Skeletal muscle satellite cell (primary cell): Measurements from ENCODE around the gene SNAP25.

Experiments
- H3K27me3 ChIP-seq: 2 replicates; pipeline ENCODE4 v1.7.0; 2013; ENCODE audit warnings: low read length; ENCODE audit not compliant: control insufficient read depth, insufficient read depth
- H3K36me3 ChIP-seq: 2 replicates; pipeline ENCODE4 v1.7.0; 2013; ENCODE audit warnings: mild to moderate bottlenecking, control low read depth, low read length; ENCODE audit not compliant: insufficient read depth
- H3K4me1 ChIP-seq: 2 replicates; pipeline ENCODE4 v1.7.0; 2013; ENCODE audit warnings: low read length; ENCODE audit not compliant: control insufficient read depth, insufficient read depth
- H3K4me2 ChIP-seq: 2 replicates; pipeline ENCODE4 v1.7.0; 2013; ENCODE audit warnings: mild to moderate bottlenecking, low read length
- H3K4me3 ChIP-seq: 2 replicates; pipeline ENCODE4 v1.7.0; 2013; ENCODE audit warnings: low read length
- H3K9ac ChIP-seq: 2 replicates; pipeline ENCODE4 v1.7.0; 2013; ENCODE audit warnings: mild to moderate bottlenecking, low read depth, low read length, moderate library complexity
- H3K9me3 ChIP-seq: replicated peaks from 2 replicates; pipeline ENCODE4 v1.7.0; 2013; ENCODE audit warnings: mild to moderate bottlenecking, control low read depth, low read length

The SNAP25 gene

GRCh38 chr20:10219452-10219791 lies 792 bp downstream of the SNAP25 start:
- Histone ChIP-seq H3K27me3 (peaks cover 51% of the 10 kb centered on the region), H3K4me3 (peak overlapping the region; percentile 58)

GRCh38 chr20:10219993-10220750 lies 1.5 kb downstream of the SNAP25 start:
- no peaks in the 10 kb centered on the region for H3K36me3 ChIP-seq
- H3K9me3 ChIP-seq = no peaks in the 10 kb centered on the region
- peaks cover 47% of the 10 kb centered on the region for H3K27me3 ChIP-seq
- H3K4me1 ChIP-seq = peaks cover 14% of the 10 kb centered on the region
- no peak overlapping the region for H3K9ac ChIP-seq
- no peak overlapping the region for H3K4me2 ChIP-seq
- H3K4me3 ChIP-seq = no peak overlapping the region

More at GRCh38 chr20:10219452-10219791, 792 bp downstream of the SNAP25 start:
- no peaks in the 10 kb centered on the region for H3K9me3 ChIP-seq
- H3K4me2 ChIP-seq = peak overlapping the region; percentile 14
- H3K9ac ChIP-seq = no peak overlapping the region
- peaks cover 14% of the 10 kb centered on the region for H3K4me1 ChIP-seq
- no peaks in the 10 kb centered on the region for H3K36me3 ChIP-seq

GRCh38 chr20:10221021-10221420 lies 2.4 kb downstream of the SNAP25 start:
- H3K36me3 ChIP-seq = no peaks in the 10 kb centered on the region
- no peaks in the 10 kb centered on the region for H3K9me3 ChIP-seq
- H3K4me1 ChIP-seq = peaks cover 14% of the 10 kb centered on the region
- H3K27me3 ChIP-seq = peaks cover 41% of the 10 kb centered on the region
- no peak overlapping the region for H3K4me3 ChIP-seq
- no peak overlapping the region for H3K4me2 ChIP-seq
- no peak overlapping the region for H3K9ac ChIP-seq

- no peak overlapping the region for H3K4me3 ChIP-seq
- no peaks in the 10 kb centered on the region for H3K4me1 ChIP-seq
- H3K9ac ChIP-seq = no peak overlapping the region
- peaks cover 37% of the 10 kb centered on the region for H3K27me3 ChIP-seq
- no peak overlapping the region for H3K4me2 ChIP-seq
- H3K36me3 ChIP-seq = no peaks in the 10 kb centered on the region
- no peaks in the 10 kb centered on the region for H3K9me3 ChIP-seq
Observed at GRCh38 chr20:10225439-10226060, 6.9 kb downstream of the SNAP25 start.

GRCh38 chr20:10228330-10228729 lies 9.7 kb downstream of the SNAP25 start:
- no peak overlapping the region for H3K4me3 ChIP-seq
- H3K27me3 ChIP-seq = peaks cover 43% of the 10 kb centered on the region
- no peak overlapping the region for H3K9ac ChIP-seq
- no peaks in the 10 kb centered on the region for H3K9me3 ChIP-seq
- no peaks in the 10 kb centered on the region for H3K36me3 ChIP-seq
- H3K4me1 ChIP-seq = no peaks in the 10 kb centered on the region
- no peak overlapping the region for H3K4me2 ChIP-seq

GRCh38 chr20:10231290-10231689 lies 12.7 kb downstream of the SNAP25 start:
- Histone ChIP-seq H3K36me3 (no peaks in the 10 kb centered on the region), H3K4me2 (no peak overlapping the region), H3K9ac (no peak overlapping the region), H3K4me3 (no peak overlapping the region), H3K4me1 (no peaks in the 10 kb centered on the region), H3K9me3 (no peaks in the 10 kb centered on the region), H3K27me3 (peaks cover 50% of the 10 kb centered on the region)

DNA sequence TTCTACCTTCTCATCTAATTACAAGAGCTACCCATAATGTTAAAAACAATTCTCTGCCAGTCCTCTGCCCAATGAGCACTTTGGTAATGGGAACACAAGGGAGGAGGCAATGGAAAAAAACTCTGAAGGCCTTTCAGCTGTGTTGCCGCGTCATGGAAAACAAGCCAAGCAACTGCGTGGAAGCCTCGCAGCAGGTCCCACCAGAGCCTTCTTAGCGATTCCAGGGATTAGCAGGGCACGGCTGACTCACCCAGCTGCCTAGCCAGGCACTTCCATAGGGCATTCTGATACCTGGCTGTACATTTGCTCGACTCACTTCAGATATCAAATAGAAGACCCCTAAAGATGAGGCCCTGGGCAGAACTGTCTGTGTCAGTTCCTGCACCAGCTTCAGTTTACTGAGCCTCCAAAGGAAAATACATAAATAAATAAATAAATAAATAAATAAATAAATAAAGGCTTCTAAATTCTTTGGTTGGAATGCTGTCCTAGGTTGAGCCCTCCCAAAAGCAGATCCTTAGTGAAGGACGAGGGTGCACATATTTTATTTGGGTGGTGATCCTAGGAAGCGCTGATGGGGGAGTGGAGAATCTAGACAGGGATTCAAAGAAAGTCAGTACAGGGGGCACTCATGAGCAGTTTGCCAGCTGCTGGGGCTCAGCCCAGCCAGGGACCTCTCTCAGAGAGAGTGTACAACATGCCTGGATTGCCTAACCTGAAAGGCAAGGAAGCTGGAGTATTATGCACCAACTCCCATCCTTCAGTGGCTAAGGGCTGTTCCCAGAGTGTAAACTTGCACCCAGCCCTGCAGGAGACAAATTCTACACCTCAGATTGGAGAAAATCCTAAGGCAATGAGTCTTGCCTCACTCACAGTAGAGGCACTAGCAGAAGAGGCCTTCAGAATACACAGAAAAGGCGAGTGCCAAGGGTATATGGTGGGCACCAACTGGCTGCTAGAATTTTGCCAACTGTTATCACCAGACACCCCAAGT lies 18.2 kb downstream of the SNAP25 start:
- Histone ChIP-seq H3K9me3 (no peaks in the 10 kb centered on the region), H3K4me1 (no peaks in the 10 kb centered on the region), H3K4me2 (no peak overlapping the region), H3K4me3 (no peak overlapping the region), H3K36me3 (no peaks in the 10 kb centered on the region), H3K9ac (no peak overlapping the region), H3K27me3 (peaks cover 28% of the 10 kb centered on the region)

- no peaks in the 10 kb centered on the region for H3K9me3 ChIP-seq
- H3K27me3 ChIP-seq = peaks cover 31% of the 10 kb centered on the region
- no peaks in the 10 kb centered on the region for H3K36me3 ChIP-seq
- H3K4me1 ChIP-seq = no peaks in the 10 kb centered on the region
- no peak overlapping the region for H3K4me3 ChIP-seq
- H3K9ac ChIP-seq = no peak overlapping the region
- H3K4me2 ChIP-seq = no peak overlapping the region
Observed at GRCh38 chr20:10239954-10240353, 21.3 kb downstream of the SNAP25 start.

DNA sequence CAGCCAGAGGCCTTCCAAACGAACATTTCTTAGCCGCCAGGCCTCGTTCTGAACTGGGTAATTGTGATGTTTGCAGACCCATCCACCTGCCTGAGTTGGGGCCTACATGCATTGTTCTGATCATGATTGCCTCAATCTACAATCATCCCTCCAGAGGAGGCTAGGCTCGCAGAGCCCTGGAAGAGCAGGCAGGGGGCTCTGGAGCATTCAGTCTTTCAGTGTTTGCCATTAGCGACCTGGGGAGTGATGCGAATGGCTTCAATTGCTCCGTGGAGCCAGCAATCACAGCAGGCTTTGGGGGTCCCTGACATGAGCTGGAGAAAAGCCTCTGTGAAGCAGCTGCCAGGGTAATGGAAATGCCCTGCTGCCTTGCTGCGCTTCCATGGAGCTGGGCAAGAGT lies 22.0 kb downstream of the SNAP25 start:
- no peak overlapping the region for H3K4me3 ChIP-seq
- H3K36me3 ChIP-seq = no peaks in the 10 kb centered on the region
- no peak overlapping the region for H3K4me2 ChIP-seq
- no peaks in the 10 kb centered on the region for H3K4me1 ChIP-seq
- no peak overlapping the region for H3K9ac ChIP-seq
- no peaks in the 10 kb centered on the region for H3K9me3 ChIP-seq
- peaks cover 27% of the 10 kb centered on the region for H3K27me3 ChIP-seq

DNA sequence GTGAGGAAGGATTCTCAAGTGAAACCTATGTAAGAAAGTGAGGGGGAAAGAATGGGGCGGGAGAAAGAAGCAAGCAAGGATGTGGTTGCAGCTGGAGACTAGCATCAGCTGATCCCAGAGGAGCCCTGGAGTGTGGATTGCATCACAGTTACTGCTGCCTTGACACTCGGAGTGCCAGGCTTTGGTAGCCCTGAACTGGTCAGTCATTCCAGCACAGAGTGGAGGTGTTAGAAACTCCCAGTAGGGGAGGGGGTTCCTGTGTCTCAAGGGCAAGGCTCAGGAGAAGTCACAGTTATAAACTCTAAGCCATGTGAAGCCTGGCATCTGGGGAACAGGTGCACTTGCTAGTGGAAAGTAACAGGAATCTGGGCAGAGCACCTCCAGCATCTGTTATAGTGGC lies 23.5 kb downstream of the SNAP25 start:
- Histone ChIP-seq H3K4me1 (no peaks in the 10 kb centered on the region), H3K9ac (no peak overlapping the region), H3K4me3 (no peak overlapping the region), H3K4me2 (no peak overlapping the region), H3K27me3 (peaks cover 24% of the 10 kb centered on the region), H3K36me3 (no peaks in the 10 kb centered on the region), H3K9me3 (no peaks in the 10 kb centered on the region)

DNA sequence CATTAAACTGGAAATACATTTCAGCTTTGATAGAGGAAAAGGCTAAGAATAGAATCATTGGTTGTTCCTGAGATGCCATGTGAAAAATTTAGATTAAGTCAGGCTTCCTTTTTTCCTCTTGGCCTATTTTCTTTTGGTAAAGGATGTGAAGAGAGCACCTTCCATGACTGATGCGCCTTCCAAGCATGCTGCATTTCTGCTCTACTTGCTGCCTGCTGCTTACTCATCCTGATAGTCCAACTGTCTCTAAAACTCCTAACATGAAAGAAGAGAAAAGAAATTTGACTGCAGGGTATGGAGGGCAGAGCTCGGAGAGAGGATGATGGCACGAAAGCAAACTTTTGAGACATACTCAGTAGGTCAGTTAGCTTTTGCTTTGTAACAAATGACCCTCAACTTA lies 28.8 kb downstream of the SNAP25 start:
- peaks cover 19% of the 10 kb centered on the region for H3K27me3 ChIP-seq
- H3K4me3 ChIP-seq = no peak overlapping the region
- H3K9me3 ChIP-seq = no peaks in the 10 kb centered on the region
- H3K36me3 ChIP-seq = no peaks in the 10 kb centered on the region
- no peak overlapping the region for H3K9ac ChIP-seq
- H3K4me2 ChIP-seq = no peak overlapping the region
- H3K4me1 ChIP-seq = no peaks in the 10 kb centered on the region
